ENCODE measurements around the gene YLPM1. TPM values are rescaled to one million over a fixed set of nuclear protein-coding genes. Genes with fewer than 3 reads are reported as not detected.

YLPM1 gene
- total and polyA plus RNA-seq, 2 experiments from 2014 or later, result 39.6 to 50.2 TPM

GRCh38 chr14:74841230-74842207 is 78.4 kb downstream of the YLPM1 start:
- H3K27ac ChIP-seq, result no peak overlapping the region
- no peak overlapping the region for H3K4me3 ChIP-seq
- no peaks in the 10 kb centered on the region for H3K36me3 ChIP-seq
- TF ChIP-seq, protein P1, sequence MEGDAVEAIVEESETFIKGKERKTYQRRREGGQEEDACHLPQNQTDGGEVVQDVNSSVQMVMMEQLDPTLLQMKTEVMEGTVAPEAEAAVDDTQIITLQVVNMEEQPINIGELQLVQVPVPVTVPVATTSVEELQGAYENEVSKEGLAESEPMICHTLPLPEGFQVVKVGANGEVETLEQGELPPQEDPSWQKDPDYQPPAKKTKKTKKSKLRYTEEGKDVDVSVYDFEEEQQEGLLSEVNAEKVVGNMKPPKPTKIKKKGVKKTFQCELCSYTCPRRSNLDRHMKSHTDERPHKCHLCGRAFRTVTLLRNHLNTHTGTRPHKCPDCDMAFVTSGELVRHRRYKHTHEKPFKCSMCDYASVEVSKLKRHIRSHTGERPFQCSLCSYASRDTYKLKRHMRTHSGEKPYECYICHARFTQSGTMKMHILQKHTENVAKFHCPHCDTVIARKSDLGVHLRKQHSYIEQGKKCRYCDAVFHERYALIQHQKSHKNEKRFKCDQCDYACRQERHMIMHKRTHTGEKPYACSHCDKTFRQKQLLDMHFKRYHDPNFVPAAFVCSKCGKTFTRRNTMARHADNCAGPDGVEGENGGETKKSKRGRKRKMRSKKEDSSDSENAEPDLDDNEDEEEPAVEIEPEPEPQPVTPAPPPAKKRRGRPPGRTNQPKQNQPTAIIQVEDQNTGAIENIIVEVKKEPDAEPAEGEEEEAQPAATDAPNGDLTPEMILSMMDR (IDR thresholded peaks at IDR 0.05; ENCODE audit: low read depth, low read length), result no peak
- H3K9me3 ChIP-seq (ENCODE audit: low read depth), result no peaks in the 10 kb centered on the region
- H3K27me3 ChIP-seq, result no peaks in the 10 kb centered on the region
- no peaks in the 10 kb centered on the region for H3K4me1 ChIP-seq (ENCODE audit: low read depth)
- no peak for DNase-seq (ENCODE audit: low read depth in 1 of 2, low spot score in 1 of 2)

DNA sequence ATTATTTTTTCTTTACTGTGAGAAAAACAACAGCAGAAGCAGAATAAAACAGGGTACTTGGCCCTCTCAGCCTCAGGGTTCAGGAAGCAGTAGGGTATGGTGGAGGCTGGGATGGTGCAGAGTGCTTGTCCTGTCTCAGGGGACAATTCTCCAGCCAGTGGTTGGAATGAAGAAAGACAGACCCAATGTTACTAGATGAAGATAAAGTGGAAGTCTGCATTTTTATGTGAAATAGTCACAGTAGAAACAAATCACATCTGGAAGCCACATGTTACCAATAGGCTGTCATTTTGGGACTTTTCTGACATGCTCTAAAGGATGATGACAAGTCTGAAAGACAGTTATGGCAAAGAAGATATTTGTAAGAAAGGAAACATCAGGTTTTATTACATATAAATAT is 80.5 kb downstream of the YLPM1 start:
- DNase-seq (ENCODE audit: low read depth in 1 of 2, low spot score in 1 of 2), result peak in 1 of 2 donors; percentile 69
- H3K4me3 ChIP-seq, result no peak overlapping the region
- no peaks in the 10 kb centered on the region for H3K27me3 ChIP-seq
- H3K4me1 ChIP-seq (ENCODE audit: low read depth), result no peaks in the 10 kb centered on the region
- no peaks in the 10 kb centered on the region for H3K9me3 ChIP-seq (ENCODE audit: low read depth)
- H3K27ac ChIP-seq, result no peak overlapping the region
- H3K36me3 ChIP-seq, result no peaks in the 10 kb centered on the region
- TF ChIP-seq, protein P1 (IDR thresholded peaks at IDR 0.05; ENCODE audit: low read depth, low read length), result no peak

DNA sequence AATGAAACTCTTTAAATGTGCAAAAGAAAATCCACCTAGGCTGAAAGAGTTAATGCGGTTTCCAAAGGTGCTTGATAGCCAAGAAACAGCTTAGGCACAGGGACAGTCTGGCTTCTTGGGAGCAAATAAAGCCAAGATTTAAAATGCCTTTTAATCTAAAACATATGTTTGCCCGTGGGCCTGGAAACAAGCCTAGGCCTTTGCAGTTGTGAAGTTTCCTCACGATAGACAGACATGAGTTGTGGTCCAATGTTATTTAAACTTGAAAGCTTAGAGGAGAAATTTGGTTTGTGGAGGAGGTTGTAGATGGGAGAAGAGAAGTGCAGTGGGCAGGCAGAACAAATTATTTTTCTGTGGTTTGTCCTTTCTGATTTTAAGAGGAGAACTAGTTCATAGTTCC is 83.1 kb downstream of the YLPM1 start:
- TF ChIP-seq, protein P1 (IDR thresholded peaks at IDR 0.05; ENCODE audit: low read depth, low read length), result no peak
- Histone ChIP-seq H3K27ac (no peak overlapping the region), H3K4me3 (no peak overlapping the region), H3K9me3 (ENCODE audit: low read depth) (no peaks in the 10 kb centered on the region), H3K36me3 (no peaks in the 10 kb centered on the region), H3K27me3 (no peaks in the 10 kb centered on the region), H3K4me1 (ENCODE audit: low read depth) (no peaks in the 10 kb centered on the region)
- DNase-seq (ENCODE audit: low read depth in 1 of 2, low spot score in 1 of 2), result peak in 1 of 2 donors; percentile 56

- no peak overlapping the region for H3K27ac ChIP-seq
- peak in 1 of 2 donors; percentile 30 for DNase-seq (ENCODE audit: low read depth in 1 of 2, low spot score in 1 of 2)
- TF ChIP-seq, protein P1 (IDR thresholded peaks at IDR 0.05; ENCODE audit: low read depth, low read length), result no peak
These were observed 84.0 kb downstream of the YLPM1 start for GRCh38 chr14:74846968-74847665.

GRCh38 chr14:74848768-74849167 is 85.7 kb downstream of the YLPM1 start:
- Histone ChIP-seq H3K4me3 (no peak overlapping the region), H3K27me3 (no peaks in the 10 kb centered on the region), H3K4me1 (ENCODE audit: low read depth) (no peaks in the 10 kb centered on the region), H3K27ac (no peak overlapping the region), H3K36me3 (no peaks in the 10 kb centered on the region), H3K9me3 (ENCODE audit: low read depth) (no peaks in the 10 kb centered on the region)
- TF ChIP-seq, protein P1 (IDR thresholded peaks at IDR 0.05; ENCODE audit: low read depth, low read length), result no peak
- no peak for DNase-seq (ENCODE audit: low read depth in 1 of 2, low spot score in 1 of 2)

More at GRCh38 chr14:74846968-74847665, 84.0 kb downstream of the YLPM1 start:
- no peak overlapping the region for H3K4me3 ChIP-seq
- no peaks in the 10 kb centered on the region for H3K4me1 ChIP-seq (ENCODE audit: low read depth)
- no peaks in the 10 kb centered on the region for H3K9me3 ChIP-seq (ENCODE audit: low read depth)
- no peaks in the 10 kb centered on the region for H3K27me3 ChIP-seq
- H3K36me3 ChIP-seq, result no peaks in the 10 kb centered on the region
